GM12892 (cell line): ENCODE results near the gene RANBP3.

Source experiments
- POLR2A ChIP-seq: IDR thresholded peaks from 2 replicates; pipeline ENCODE4 v1.6.1; 2011; ENCODE audit warnings: low read depth, low read length, control low read depth
- POLR2AphosphoS5 ChIP-seq: IDR thresholded peaks from 2 replicates; pipeline ENCODE4 v1.6.1; 2011; ENCODE audit warnings: low read depth, low read length, control low read depth

DNA sequence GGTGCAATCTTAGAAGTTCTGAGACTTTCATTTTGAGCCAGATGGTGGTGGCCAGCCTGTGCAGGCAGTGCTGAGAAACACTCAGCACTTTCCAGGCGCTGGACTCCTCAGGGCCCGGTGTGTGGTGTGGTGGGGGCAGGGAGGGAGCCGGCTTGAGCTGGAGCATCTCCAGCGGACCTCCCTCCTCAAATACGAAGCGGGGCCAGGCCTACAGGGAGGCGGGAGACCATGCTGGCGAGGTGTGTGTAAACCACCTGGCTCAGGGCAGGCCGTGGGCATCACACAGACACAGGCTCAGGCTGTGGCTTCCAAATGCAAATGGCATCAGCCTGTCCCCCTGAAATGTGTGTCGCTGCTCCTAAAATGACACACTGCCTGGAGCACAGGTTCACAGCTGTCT lies 33.3 kb upstream of the RANBP3 start:
- TF ChIP-seq POLR2A (no peak), POLR2AphosphoS5 (no peak)
